Stimulated activated CD4-positive, alpha-beta T cell treated with anti-CD3 and anti-CD28 coated beads, Interleukin-15, amount 100 ng/mL, for 1 hour (primary cell): ENCODE results near the gene KSR2.
"Not testable (repeated sequence)": the region's sequence is repeated elsewhere in the genome, so short reads cannot be mapped to it uniquely, and the experiment has no call there.

ENCODE experiments used
- DNase-seq, 2 donors: peaks; one replicate each; pipeline ENCODE4 v3.0.0-alpha.2; 2020; ENCODE audit warnings: low read depth in 1 of 2, low spot score in 1 of 2

KSR2 gene

DNA sequence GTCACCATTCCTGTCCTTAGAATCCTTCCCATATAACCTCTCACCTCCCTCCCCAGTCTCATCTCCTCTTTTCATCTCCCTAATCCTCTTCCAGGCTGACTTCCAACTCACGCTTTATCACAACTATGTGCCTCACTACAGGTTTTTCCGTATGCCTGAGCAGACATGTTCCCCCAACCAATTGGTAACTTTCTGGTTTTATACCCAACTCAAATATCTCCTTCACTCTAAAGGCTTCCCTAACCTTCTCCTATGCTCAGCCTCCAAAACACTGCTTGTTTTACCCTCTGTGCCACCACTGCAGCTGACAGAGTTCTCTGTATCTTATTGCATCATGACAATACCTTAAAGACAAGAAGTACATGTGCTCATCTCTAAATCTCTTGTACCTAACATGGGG, 139.7 kb downstream of the KSR2 start:
- no peak for DNase-seq

DNA sequence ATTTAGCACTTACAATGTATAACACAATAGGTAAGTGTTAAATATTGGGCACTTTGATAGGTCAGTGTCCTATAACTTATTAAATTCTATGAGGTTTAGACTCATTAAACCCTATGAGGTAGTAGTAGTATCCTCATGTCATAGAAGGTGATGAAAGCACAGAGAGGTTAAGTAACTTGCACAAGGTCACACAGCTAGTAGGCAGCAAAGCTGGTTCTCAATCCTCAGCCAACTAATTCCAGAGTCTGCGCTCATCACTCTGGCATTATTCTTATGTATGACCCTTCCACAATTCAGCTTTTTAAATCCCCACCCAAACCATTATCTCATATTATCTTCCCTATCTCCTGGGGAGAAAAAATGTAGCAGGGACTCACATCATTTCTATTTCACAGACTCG, 141.1 kb downstream of the KSR2 start:
- DNase-seq = no peak

DNA sequence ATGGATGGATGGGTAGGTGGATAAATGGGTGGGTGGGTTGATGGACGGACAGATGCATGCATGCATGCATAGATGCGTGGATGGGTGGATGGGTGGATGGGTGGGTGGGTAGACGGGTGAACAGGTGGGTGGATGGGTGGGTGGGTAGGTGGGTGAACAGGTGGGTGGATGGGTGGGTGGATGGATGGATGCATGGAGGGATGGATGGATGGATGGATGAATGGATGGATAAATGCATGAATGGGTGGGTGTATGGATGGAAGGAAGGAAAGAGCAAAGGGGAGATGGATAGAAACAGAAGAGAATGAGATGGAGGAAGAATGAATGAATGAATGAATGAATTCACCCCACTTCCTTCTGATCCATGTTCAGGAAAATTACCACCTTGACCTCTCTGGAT, 143.0 kb downstream of the KSR2 start:
- DNase-seq = no peak

DNA sequence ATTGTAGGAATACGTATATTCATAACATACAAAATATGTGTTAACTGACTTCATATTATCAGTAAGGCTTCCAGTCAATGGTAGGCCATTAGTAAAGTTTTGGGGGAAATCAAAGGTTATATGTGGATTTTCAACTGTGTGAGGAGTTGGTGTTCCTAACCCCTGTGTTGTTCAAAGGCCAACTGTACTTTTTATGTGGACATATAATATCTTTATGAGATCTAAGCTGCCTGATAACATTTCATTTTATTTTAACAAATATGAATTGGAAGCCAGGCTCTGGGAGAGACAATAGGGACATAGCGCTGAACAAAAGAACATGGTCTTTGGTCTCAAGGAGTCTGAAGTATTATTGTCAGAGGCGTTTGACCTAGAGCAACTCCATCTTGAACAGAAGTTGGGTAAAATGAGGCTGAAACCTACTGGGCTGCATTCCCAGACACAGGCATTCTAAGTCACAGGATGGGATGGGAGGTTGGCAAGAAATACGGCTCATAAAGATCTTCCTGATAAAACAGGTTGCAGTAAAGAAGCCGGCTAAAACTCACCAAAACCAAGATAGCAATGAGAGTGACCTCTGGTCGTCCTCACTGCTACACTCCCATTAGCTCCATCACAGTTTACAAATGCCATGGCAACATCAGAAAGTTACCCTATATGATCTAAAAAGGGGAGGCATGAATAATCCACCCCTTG, 147.2 kb downstream of the KSR2 start:
- no peak for DNase-seq

DNA sequence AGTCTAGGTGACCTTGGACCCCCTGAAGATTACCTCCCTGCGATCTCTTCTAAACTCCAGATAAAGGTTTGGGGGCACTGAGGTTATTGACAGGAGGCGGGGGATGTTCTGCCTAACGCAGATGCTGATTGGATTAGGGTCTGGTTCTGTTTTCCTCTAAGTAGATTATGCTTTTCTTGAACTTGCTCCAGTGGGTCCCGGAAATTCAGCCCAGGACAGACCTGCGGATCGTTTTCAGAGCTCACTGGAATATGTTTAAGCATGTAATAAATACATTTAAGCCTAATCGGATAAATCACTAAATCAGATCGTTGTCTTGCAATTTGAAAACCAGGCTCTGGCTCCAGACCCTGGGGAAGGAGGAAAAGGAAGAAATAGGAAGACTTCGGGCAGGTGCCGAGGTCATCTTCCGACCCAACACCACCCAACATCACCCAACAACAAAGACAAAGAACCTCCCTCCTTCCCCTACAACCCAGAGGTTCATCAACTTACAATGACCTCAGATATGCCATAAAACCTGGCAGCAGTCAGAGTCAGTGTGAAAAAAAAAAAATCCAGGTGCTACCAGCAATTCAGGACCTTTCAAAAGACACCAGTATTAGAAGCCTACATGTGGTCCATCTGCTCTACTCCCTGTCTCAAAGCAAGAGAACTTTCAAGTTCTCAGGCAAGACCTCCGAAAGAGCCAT, 148.4 kb downstream of the KSR2 start:
- DNase-seq = no peak

DNA sequence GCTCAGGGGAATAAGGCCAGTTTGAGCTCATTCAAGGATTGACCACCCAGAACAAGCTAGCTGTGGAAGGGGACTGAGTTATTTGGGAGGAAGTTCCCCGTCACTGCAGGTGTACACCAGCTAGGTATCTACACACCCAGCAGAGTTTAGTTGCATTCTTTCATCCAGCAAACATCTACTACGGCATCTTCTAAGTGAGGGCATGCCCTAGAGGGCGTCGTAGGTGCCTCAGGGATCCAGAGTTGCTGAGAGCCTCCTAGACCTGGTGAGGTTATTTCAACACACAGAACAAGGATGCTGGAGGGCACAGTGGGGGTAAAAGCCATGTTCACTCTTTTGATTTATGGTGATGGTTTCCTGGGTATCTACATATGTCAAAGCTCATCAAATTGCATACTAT, 149.6 kb downstream of the KSR2 start:
- no peak for DNase-seq

DNA sequence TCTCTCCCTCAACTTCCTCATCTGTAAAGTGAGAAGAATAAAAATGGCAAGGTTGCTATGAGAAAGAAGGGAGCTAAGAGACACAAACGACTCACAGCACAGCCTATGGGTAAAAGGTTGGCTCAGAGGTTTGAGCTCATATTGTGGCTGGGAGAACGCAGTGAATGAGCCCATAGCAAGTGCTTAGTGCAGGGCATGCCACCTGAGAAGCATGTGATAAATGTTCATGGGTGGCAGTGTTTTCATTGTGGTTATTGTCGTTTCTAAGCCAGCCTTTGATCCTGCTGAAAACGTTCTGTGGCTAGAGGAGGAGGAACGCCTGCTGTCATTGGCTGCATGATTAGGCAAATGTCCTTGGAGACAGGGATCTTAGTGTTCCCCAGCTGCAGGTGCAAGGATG, 150.4 kb downstream of the KSR2 start:
- DNase-seq = no peak

DNA sequence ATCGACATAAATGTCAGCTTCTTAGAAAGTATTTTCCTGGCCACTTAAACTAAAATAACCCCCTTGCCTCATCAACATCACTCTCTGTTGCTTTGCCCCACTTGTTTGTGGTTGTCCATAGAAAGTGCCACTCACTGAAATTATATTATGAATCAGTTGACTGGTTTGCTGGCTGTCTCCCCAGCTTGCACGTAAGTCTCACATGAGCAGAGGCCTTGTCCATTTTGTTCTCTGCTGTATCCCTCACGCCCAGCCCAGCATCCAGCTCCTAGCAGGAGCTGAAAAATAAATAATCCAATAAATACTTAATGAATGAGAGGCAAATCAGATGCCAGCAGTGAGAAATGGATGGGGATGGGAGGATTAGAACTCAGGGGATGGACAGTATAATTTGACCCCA, 159.3 kb downstream of the KSR2 start:
- DNase-seq = no peak

DNA sequence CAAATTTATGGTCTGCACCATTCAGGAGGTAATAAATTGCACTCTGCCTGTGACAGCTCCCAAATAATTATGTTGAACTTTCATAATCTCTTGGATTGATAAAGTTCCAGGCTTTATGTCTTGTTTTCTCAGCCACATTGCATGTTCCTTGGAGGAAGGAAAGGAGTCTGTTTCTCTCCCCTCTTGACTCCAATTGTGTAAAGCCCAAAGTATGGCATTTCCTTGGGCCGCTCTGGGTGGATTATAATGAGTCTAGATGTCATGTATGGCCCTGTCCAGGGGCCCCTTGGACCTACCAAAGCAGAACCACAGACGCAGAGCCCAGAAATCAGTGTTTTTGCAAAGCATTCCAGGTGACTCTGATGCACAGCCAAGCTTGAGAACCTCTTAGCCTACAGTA, 160.8 kb downstream of the KSR2 start:
- no peak for DNase-seq

DNA sequence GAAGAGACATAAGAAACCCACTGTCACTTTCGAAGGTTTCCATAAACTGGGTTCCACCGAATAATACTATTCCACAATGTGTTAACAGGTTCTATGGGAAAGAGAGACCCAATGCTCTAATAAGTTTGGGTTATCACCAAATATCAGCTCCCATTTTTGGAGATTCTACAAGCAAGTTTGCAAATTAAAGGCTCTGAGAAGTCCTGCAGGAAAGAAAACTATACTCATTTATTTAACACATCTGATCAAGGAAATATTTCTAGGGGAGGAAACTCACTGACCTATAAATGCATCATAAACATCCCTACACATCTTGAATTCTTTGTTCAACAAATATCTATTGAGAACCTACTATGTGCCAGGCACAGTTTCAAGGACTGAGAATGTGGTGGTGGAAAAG, 161.4 kb downstream of the KSR2 start:
- no peak for DNase-seq

DNA sequence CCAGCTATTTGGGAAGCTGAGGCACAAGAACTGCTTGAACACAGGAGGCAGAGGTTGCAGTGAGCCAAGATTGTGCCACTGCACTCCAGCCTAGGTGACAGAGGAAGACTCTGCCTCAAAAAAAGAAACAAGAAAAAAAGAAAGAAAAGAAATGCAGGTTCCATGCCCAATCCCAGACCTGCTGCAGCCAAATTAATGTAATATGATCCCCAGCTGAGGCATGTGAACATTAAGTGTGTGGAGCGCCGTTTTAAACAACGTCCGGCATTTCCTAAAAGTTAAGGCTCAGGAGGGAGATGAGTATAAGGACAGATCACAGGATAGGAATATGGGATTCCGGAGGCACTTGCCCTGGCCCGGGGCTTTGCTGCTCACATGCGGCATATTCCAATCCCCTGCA, 162.9 kb downstream of the KSR2 start:
- no peak for DNase-seq

DNA sequence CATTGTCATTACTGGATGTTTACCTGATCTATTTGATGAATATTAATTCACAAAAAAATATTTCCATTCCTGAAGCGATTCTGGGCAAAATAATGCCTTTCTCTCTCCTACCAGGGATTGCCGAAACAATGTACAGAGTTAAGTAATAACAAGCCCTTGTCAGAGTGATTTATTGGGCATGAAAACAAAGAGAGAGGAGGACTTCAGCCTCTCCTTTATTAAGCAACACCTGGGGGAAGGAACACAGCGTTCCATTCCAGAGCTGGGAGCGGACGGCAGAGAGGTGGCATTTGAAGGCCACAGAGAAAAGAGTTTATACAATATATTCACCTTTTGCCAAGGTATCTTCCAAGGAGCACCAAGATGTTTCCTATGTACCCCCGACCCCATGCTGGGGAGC, 165.8 kb downstream of the KSR2 start:
- DNase-seq = no peak

DNA sequence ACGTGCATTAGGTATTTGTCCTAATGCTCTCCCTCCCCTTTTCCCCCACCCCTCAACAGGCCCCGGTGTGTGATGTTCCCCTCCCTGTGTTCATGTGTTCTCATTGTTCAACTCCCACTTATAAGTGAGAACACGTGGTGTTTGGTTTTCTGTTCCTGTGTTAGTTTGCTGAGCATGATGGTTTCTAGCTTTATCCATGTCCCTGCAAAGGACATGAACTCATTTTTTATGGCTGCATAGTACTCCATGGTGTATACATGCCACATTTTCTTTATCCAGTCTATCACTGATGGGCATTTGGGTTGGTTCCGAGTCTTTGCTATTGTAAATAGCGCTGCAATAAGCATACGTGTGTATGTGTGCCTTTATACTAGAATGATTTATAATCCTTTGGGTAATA, 168.1 kb downstream of the KSR2 start:
- DNase-seq = not testable (repeated sequence)

DNA sequence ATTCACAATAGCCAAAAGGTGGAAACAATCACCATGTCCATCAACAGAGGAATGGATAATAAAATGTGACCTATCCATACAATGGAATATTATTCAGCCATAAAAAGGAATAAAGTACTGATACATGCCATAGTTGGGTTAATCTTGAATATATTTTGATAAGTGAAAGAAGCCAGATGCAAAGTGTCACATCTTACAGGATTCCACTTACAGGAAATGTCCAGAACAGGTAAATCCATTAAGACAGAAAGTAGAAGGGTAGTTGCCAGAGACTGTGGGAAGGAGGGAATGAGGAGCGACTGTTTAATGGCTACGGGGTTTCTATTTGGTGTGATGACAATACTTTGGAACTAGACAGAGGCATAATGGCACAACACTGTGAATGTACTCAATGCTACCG, 171.6 kb downstream of the KSR2 start:
- DNase-seq = no peak

DNA sequence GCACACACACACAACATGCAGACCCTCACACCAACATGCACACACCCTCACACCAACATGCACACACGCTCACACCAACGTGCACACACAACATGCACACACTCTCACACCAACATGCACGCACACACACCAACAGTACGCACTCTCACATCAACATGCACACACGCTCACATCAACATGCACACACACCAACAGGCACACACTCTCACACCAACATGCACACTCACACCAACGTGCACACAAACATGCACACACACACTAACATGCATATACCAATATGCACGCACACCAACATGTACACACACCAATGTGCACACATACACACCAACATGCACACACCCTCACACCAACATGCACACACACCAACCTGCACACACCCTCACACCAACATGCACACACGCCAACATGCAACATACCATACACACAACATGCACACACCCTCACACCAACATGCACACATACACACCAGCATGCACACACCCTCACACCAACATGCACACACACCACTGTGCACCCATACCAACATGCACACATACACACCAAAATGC, 175.8 kb downstream of the KSR2 start:
- no peak for DNase-seq

DNA sequence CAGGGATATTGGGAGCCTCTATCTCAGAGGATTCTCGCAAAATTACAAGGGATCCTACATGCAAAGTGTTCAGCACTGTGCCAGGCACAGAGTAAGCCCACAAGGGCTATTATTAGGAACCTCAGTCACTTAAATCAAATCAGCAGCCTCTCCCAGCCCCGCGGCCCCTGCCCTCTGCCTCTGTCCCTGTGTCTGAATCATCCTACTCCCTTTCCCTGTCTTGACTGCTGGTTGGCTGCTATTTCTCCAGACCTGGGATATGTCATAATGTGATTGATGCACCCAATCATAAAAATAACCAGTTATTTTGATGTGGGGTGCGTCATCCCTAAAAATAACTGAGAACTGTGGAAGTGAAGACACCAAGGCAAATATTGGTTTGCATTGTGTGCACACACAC, 176.3 kb downstream of the KSR2 start:
- DNase-seq = no peak

DNA sequence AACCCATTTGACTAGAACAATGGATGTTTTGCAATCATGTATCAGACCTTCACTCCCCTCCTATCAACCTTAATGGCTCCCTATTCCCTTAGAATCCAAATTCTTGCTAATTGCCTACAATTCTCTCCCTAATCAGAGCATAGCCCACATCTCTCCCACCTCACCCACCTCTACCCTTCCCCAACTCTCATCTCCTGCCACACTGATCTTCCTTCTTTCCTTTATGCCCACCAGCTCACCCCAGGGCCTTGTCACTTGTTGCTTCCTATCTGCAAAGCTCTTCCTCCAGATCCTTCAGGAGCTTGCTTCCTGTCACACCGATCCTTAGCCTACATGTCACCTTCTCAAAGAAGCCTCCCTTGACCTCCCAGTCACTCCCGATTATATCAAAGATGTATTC, 177.8 kb downstream of the KSR2 start:
- DNase-seq = no peak

DNA sequence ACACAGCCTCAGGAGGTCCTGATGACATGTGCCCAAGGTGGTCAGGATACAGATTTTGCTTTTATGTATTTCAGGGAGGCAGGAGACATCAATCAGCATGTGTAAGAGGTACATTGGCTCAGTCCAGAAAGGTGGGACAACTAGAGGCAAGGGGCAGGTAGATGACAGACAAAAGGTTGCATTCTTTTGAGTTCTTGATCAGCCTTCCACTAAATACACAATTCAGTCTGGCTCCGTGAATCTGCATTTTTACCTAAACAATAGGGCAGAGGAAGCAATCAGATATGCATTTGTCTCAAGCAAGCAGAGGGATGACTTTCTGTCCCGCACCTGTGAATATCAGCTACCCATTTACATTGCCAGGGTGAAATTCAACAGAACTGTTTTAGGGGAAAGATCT, 178.6 kb downstream of the KSR2 start:
- no peak for DNase-seq

DNA sequence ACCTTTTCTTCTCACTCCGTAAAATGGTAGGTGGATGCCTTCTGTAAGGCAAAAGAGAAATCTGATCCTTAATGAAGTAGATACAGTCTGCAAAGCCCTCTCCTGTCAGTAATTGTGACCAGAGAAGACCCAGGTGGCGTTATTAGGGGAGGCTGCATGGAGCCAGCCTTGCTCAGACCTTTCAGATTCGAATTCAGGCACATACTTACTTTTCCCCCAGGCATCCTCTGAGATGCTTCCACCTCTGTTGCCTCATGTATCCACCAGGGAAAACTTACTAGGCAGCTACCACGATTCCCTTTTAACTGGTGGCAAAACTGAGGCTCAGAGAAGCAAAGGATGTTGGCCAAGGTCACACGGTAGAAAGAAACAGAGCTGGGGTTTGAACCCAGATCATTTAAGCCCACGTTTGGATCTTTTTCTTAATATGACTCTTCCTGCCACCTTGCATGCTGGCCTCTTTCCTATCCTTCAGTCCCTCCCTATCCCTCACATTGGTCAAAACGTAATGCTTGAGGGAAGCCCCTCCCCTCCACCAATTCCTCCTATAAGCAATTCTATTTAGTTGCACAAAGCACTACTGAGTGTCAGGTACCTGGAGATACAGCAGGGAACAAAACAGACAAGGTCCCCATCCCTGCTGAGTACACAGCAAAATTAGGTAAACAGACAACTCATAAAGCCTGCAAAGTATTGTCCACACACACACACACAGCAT, 179.4 kb downstream of the KSR2 start:
- DNase-seq = no peak

DNA sequence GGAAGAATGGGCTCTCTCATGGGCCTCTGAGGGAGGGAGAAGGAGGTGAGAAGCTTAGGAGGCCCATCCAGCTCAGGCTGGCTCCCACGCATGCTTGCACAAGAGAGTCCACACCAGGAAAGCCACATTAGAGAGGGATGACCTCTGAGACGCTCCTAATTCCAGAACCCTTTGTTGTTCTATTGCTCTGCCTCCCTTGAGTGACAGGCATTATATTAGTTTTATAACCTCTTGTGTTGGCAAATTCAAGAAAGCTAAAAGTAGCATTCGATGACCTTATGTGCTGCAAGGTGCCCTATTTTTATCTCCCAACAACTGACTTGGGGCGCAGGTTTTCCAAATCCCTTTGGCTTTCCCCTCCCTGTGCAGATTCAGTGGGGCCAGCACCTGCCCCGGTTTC, 190.1 kb downstream of the KSR2 start:
- no peak for DNase-seq

DNA sequence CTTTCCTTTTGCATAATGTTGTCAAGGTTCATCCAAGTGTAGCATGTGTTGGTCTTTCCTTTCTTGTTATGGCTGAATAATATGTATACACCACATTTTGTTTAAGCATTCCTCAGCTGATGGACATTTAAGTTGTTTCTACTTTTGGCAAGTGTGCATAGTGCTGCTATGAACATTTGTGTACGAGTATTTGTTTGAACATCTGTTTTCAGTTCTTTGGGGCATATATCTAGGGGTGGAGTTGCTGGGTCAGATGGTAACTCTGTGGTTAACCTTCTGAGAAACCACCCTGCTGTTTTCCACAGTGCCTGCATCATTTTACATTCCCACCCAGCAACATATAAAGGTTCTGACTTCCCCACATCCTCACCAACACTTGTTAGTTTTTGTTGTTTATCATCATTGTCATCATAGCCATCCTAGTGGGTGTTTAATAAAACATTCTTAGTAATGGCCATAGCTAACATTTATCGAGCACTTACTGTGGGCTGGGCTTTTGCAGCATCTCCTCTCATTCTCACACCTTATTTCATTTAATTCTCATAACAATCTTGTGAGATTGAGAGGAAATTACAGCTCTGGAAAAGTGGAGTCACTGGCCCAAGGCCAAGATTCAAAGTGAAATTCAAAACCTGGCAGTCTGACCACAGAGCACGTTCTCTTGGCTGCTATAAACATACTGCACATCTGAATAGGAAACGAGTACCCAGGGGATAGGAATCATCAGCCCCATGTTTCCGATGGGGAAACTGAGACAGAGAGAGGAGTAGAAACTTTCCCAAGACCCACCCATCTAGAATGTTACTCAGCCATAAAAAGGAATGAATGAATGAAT, 193.6 kb downstream of the KSR2 start:
- no peak for DNase-seq
